GM13976 (cell line): ENCODE results near the gene KLF14.

Experiments
- DNase-seq: peaks from one replicate; pipeline ENCODE4 v3.0.0; 2012; ENCODE audit warnings: low spot score
- in situ Hi-C: fragments of 300-500 bp; cut with MboI; formaldehyde crosslinking; loops from one replicate; pipeline ENCODE4 v1.12.0; 2022; ENCODE audit warnings: low sequenced_read_pairs, mixed read lengths, inconsistent platforms; ENCODE audit not compliant: unreplicated experiment
- TF ChIP-seq, protein P1 (sequence below): IDR thresholded peaks from 2 replicates; pipeline ENCODE4 v1.5.1; 2012; ENCODE audit warnings: borderline replicate concordance, mild to moderate bottlenecking; ENCODE audit not compliant: insufficient read depth; ENCODE audit errors: extremely low read depth, missing control alignments, control extremely low read depth

The KLF14 gene

DNA sequence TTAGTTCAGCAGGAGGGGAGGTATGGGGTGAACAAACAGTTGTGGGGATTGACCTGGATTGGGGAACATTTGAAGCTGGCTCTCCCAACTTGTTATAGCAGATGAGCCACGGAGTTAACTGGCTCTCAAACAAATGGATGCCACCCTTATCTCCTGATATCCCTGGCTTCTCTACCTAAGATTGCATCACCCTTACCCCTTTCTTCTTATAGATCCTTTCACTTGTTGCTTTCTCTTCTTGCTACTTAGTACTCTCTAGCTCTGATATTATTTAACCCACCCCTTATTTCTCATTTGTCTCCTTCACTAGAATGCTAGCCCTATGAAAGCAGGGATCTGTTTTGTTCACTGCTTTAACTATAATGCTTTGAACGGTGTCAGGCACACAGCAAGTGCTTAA, 22.3 kb upstream of the KLF14 start:
- TF ChIP-seq, protein P1, sequence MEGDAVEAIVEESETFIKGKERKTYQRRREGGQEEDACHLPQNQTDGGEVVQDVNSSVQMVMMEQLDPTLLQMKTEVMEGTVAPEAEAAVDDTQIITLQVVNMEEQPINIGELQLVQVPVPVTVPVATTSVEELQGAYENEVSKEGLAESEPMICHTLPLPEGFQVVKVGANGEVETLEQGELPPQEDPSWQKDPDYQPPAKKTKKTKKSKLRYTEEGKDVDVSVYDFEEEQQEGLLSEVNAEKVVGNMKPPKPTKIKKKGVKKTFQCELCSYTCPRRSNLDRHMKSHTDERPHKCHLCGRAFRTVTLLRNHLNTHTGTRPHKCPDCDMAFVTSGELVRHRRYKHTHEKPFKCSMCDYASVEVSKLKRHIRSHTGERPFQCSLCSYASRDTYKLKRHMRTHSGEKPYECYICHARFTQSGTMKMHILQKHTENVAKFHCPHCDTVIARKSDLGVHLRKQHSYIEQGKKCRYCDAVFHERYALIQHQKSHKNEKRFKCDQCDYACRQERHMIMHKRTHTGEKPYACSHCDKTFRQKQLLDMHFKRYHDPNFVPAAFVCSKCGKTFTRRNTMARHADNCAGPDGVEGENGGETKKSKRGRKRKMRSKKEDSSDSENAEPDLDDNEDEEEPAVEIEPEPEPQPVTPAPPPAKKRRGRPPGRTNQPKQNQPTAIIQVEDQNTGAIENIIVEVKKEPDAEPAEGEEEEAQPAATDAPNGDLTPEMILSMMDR = no peak
- in situ Hi-C loops = loop anchor here (10.0 kb wide), 1 partner anchor 682 kb away; the partner anchor contains the start of gene KLHDC10
- no peak for DNase-seq

DNA sequence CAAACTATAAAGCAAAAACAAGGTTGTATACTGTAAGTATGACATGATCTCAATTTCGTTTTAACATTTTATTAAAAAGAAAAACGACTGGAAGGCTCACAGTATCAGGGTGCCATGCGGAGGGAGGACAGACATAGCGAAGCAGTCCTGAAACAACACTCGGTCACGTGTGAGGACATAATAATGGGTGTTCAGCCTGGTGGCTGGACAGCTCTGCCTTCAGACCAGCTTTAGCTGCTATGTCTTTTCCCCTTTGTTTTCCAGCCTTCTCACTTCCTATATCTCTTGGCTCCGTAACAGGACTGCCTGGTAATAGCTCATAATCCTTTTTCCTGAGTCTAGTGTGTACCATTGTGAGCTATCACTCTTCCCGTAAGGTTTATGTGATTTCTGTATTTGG, 18.4 kb upstream of the KLF14 start:
- in situ Hi-C loops = loop anchor here (10.0 kb wide), 1 partner anchor 678 kb away; the partner anchor contains the start of gene KLHDC10
- no peak for DNase-seq
- TF ChIP-seq, protein P1 = no peak

DNA sequence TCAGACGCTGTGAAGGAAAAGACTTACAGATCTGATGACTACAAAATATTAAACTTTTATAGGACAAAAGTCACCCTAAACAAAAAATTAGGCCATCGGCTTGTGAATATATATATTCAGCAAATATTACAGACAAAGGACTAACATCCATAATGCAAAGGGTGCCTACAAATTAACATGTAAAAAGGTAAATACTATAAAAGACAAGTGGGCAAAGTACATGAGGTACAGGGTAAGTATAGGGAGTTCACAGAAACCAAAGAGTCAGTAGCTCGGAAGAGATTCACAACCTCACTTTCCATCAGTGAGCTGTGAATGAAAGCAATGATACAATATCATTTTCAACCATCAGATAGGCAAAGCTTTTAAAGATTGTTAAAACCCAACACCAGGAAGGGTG, 16.7 kb upstream of the KLF14 start:
- in situ Hi-C loops = loop anchor here (10.0 kb wide), 1 partner anchor 676 kb away; the partner anchor contains the start of gene KLHDC10
- TF ChIP-seq, protein P1 = no peak
- no peak for DNase-seq

DNA sequence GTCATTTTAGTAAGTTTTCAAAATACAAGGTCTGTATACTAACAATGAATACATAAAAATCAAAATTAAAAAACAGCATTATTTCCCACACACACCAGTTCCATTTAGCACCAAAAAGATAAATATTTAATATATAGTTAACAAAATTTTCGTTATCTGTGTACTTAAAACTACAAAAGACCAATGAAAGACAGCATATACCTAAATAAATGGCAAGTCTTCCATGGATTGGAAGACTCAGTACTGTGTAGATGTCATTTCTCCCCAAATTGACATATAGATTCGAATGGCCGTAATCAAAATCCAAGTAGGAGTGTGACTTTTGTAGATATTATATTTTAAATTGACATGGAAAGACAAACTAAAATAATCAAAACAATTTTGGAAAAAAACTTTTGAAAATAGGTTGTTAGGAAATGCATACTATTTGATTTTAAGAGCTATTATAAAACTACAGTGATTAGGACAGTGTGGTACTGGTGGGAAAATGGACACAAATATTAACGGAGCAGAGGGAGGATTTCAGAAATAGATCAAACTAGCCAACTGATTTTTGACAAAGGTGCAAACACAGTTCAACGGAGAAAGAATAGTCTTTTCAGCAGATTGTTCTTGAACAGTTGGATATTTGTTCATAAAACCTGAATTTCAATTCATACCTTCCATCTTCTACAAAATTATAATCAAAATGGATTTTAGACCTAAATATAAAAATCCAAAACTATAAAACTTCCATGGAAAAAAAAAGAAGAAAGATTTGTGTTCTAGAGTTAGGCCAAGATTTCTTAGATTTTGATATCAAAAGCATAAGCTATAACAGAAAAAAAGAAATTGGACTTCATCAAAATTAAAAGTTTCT, 14.8 kb upstream of the KLF14 start:
- TF ChIP-seq, protein P1 = no peak
- no peak for DNase-seq
- in situ Hi-C loops = no loop called here

GRCh38 chr7:130741331-130741995, 7.5 kb upstream of the KLF14 start:
- TF ChIP-seq, protein P1 = no peak
- no peak for DNase-seq
- in situ Hi-C loops = no loop called here

DNA sequence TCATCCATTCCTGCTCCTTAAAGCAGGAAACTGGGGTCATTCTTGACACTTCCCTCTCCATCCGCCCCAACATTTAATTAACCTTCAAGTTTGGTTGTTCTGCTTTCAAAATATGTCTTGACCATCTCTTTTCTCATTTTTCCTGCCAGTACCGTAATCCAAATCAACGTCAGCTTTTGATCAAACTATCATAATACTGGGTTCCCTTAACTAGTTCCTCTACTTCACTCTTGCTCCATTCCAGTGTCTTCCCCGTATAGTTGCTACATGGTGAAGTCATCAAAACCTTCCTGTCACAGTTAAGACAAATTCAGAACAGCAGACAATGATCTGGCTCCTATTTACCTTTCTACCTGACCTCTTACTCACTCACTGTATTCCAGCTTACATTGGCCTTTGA, 6.6 kb upstream of the KLF14 start:
- in situ Hi-C loops = no loop called here
- TF ChIP-seq, protein P1 = no peak
- no peak for DNase-seq
